ENCODE measurements around the gene VAMP5.
"Not testable (repeated sequence)": the region's sequence is repeated elsewhere in the genome, so short reads cannot be mapped to it uniquely, and the experiment has no call there.

Gene VAMP5

DNA sequence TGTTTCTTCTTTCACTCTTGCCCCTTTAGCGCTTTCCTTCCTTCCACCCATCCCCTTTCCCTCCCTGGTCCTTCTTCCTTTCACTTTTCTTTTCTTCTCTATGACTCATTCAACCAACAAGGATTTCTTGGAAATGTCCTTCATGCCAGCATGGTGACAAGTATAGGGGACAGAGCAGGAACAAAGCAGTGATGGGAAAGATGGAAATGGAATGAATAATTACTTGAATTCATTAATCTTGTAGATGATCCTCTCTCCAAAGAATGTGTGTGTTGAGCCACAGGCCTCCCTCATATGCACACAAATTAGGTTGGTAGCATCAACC is 1.5 kb downstream of the VAMP5 start:
- H3K9me3 Mint-ChIP-seq = no peaks in the 10 kb centered on the region
- no peak for DNase-seq
- peaks cover 51% of the 10 kb centered on the region for H3K4me1 Mint-ChIP-seq (ENCODE audit: low read depth)
- no peaks in the 10 kb centered on the region for H3K27me3 Mint-ChIP-seq
- H3K4me3 Mint-ChIP-seq = peak overlapping the region; percentile 83
- H3K36me3 Mint-ChIP-seq (ENCODE audit: low read depth) = peaks cover 26% of the 10 kb centered on the region
- peak overlapping the region; percentile 92 for H3K27ac Mint-ChIP-seq

DNA sequence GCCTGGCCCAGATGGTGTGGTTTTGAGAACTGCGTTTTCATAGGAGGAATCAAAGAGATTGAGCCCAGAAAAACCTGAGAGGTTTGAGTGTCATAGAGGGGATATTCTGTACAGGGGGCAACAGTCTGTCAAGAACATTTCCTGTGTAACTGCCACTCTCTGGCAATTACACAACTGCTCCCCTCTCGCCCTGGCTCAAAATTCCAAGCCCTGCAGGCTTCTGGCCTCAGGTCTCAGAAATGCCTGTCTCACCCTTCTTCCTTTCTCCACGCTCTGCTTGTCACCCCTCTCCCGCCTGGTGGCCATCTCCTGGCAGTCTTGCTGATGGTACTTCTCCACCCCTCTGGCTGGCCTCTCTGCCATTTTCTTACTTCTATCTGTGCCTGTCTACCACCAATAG is 4.0 kb downstream of the VAMP5 start:
- Mint-ChIP-seq H3K4me3 (no peak overlapping the region), H3K27ac (peak overlapping the region; percentile 31), H3K9me3 (no peaks in the 10 kb centered on the region), H3K4me1 (ENCODE audit: low read depth) (peaks cover 39% of the 10 kb centered on the region), H3K27me3 (no peaks in the 10 kb centered on the region), H3K36me3 (ENCODE audit: low read depth) (peaks cover 8% of the 10 kb centered on the region)
- DNase-seq = no peak

DNA sequence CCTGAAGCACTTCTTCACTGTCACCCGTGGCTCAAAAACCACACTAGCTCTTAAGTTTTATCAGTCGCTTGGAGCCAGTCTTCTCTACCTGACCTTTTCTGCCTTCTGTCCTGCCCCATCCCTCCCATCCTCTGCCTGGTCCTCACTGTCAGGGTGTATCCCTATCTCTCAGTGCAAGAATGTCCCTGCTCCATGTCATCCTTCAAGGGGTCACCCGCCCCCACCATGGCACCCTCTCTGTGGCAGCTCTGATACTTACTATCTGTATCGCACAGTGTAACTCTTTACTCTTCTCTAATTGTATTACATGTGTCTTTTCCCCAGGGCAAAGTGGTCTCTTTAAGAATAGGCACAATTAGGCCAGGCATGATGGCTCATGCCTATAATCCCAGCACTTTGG is 4.4 kb downstream of the VAMP5 start:
- Mint-ChIP-seq H3K27ac (no peak overlapping the region), H3K4me1 (ENCODE audit: low read depth) (peaks cover 37% of the 10 kb centered on the region), H3K9me3 (no peaks in the 10 kb centered on the region), H3K27me3 (no peaks in the 10 kb centered on the region), H3K36me3 (ENCODE audit: low read depth) (peaks cover 4% of the 10 kb centered on the region), H3K4me3 (no peak overlapping the region)
- no peak for DNase-seq

DNA sequence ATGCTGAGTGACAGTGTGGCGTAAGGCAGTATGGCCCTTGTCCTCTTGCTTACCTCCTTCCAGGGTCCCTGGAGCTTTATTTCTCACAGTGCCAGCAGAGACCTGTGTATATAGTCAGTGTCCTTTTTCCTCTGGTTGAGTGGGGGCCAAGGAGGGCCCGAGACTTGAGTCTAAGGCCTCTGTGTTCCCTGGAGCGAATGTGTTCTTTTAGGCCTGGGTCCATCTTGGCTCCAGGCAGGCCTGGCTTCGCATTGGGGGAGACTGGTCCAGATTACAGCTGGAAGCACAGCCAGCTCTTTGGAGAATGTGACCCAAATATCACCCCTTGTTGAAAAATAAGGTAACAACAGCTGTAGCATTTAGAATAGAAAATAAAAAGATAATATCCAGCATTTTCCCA is 5.0 kb downstream of the VAMP5 start:
- Mint-ChIP-seq H3K36me3 (ENCODE audit: low read depth) (no peaks in the 10 kb centered on the region), H3K27me3 (no peaks in the 10 kb centered on the region), H3K4me1 (ENCODE audit: low read depth) (peaks cover 35% of the 10 kb centered on the region), H3K9me3 (no peaks in the 10 kb centered on the region), H3K27ac (no peak overlapping the region), H3K4me3 (no peak overlapping the region)
- DNase-seq = no peak

DNA sequence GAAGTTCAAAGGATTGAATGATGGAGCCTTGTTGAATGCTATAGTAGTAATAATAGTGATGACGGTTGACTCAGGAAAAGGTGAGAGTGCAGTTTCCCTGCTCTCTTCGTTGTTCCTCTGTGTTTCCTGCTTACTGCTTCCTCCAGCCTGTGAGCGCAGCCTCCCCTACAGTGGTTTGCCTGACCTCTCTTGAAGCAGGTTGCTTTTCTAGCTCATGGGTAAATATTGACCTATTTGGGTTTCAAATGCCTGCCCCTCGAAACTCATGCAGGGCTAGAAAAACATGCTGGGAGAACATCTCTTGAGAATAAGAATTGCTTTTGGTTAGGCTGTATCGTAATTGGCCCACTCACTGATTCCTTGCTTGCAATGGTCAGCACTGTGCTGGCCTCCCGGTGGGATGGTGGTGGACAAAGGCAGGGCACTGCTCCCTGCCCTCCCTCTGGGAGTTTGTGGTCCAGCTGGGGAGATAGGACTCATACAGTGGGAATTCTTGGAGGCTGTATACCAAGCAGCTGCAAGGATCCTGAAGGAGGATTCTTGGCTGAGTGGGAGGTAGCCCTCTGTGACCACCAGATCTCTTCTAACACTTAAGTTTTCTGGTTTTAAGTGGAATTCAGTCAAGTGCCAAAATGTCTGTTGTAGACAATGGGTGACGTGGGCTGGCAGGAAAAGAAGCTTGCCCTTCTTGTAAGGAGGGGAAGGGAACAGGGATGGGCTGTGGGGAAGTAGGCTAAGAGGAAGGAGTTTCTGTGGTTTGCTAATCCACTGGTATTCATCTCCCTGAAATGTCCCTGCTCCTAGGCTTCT is 6.0 kb downstream of the VAMP5 start:
- H3K4me1 Mint-ChIP-seq (ENCODE audit: low read depth) = peaks cover 38% of the 10 kb centered on the region
- peak overlapping the region; percentile 65 for H3K27ac Mint-ChIP-seq
- no peaks in the 10 kb centered on the region for H3K9me3 Mint-ChIP-seq
- DNase-seq = no peak
- no peak overlapping the region for H3K4me3 Mint-ChIP-seq
- peaks cover 6% of the 10 kb centered on the region for H3K36me3 Mint-ChIP-seq (ENCODE audit: low read depth)
- H3K27me3 Mint-ChIP-seq = no peaks in the 10 kb centered on the region

DNA sequence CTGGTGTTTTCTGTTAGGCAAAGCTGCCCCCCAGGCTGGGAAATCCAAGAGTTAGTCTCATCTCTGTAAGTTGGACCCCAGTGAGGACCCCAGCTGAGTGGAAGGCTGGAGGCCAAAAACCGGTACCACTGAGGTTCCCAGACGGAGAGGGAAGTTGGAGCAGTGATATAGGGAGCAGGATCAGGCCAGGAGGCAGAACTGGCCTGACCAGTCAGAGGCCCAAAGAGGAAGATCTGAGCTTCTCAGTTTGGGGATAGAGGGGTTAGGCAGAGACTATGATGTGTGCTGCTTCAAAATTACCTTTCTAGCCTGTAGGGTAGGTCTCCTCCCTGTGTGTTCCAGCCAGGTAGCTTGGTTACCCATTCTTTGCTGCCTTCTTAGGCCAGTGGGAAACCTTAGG is 6.7 kb downstream of the VAMP5 start:
- H3K36me3 Mint-ChIP-seq (ENCODE audit: low read depth) = peaks cover 12% of the 10 kb centered on the region
- H3K27ac Mint-ChIP-seq = no peak overlapping the region
- peaks cover 33% of the 10 kb centered on the region for H3K4me1 Mint-ChIP-seq (ENCODE audit: low read depth)
- no peak overlapping the region for H3K4me3 Mint-ChIP-seq
- no peaks in the 10 kb centered on the region for H3K27me3 Mint-ChIP-seq
- no peaks in the 10 kb centered on the region for H3K9me3 Mint-ChIP-seq
- no peak for DNase-seq

DNA sequence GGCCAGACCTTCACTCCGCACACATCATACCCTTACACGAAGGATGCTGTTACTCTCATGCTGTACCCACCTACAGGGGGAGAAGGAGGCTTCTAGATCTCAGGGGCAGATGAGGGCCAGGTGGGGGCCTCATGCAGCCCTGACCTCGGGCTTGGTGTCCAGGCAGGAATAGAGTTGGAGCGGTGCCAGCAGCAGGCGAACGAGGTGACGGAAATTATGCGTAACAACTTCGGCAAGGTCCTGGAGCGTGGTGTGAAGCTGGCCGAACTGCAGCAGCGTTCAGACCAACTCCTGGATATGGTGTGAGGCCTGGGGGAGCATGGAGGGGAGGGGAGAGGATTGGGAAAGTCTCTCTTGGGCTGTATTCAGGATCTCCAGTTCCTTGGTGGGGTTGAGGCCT is 7.3 kb downstream of the VAMP5 start:
- no peak for DNase-seq
- H3K36me3 Mint-ChIP-seq (ENCODE audit: low read depth) = peaks cover 18% of the 10 kb centered on the region
- peaks cover 36% of the 10 kb centered on the region for H3K4me1 Mint-ChIP-seq (ENCODE audit: low read depth)
- no peak overlapping the region for H3K27ac Mint-ChIP-seq
- no peak overlapping the region for H3K4me3 Mint-ChIP-seq
- H3K9me3 Mint-ChIP-seq = no peaks in the 10 kb centered on the region
- H3K27me3 Mint-ChIP-seq = no peaks in the 10 kb centered on the region

DNA sequence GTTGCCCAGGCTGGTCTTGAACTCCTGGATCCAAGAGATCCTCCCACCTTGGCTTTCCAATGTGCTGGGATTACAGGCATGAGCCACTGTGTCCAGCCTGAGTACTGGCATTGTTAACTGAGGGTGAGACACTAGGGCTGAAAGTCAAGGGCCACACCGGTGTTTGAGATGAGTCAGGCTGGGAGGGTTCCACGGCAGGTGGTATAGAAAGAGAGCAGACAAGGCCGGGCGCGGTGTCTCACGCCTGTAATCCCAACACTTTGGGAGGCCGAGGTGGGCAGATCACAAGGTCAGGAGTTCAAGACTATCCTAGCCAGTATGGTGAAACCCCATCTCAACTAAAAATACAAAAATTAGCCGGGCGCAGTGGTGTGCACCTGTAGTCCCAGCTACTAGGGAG is 8.1 kb downstream of the VAMP5 start:
- not testable (repeated sequence) for H3K4me3 Mint-ChIP-seq, DNase-seq, H3K9me3 Mint-ChIP-seq, H3K27me3 Mint-ChIP-seq
- peaks cover 42% of the 10 kb centered on the region for H3K4me1 Mint-ChIP-seq (ENCODE audit: low read depth)
- peak overlapping the region; percentile 79 for H3K27ac Mint-ChIP-seq
- H3K36me3 Mint-ChIP-seq (ENCODE audit: low read depth) = peaks cover 25% of the 10 kb centered on the region

DNA sequence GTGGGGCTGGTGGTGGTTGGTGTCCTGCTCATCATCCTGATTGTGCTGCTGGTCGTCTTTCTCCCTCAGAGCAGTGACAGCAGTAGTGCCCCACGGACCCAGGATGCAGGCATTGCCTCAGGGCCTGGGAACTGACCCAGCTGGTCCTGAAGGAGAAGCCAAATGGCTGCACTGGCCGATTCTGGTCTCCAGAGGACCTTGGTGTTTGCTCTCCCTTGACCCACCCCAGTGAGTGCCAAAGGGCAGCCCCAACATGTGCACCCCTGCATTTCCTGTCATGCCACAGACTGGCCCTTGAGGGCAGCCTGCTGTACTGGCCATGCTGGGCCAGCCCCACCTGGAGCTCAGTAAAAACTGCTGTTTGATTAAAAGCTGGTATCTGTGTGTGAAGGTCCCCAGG is 8.8 kb downstream of the VAMP5 start:
- Mint-ChIP-seq H3K9me3 (no peaks in the 10 kb centered on the region), H3K27ac (peak overlapping the region; percentile 57), H3K4me1 (ENCODE audit: low read depth) (peaks cover 37% of the 10 kb centered on the region), H3K36me3 (ENCODE audit: low read depth) (peaks cover 31% of the 10 kb centered on the region), H3K27me3 (no peaks in the 10 kb centered on the region), H3K4me3 (no peak overlapping the region)
- no peak for DNase-seq

DNA sequence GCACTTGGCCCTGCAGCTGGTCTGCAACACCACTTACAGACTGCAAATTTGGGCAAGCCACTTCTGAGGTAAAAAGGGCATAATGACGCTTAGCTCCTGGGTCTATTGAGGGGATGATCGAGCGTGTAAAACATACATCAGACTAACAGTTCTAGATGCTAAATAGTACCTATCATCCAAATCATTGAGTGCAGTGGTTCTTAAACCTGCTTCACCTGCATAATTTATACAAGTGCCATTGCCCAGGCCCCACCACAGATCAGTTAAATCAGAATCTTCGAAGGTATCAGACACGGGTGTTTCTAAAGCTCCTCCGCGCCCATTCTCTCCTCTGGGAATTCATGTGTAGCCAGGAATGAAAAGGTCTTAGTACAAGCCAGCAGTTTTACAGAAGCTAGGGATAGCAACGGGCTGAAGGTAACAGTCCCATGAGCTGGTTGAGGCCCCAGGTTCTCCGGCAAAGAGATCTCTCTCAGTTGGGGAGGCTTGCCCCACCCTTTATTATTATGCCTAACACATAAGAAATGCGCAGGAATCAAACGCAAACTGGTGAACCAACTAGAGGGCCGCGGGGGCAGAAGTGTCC is 10.6 kb downstream of the VAMP5 start:
- peak overlapping the region; percentile 95 for H3K4me3 Mint-ChIP-seq
- no peaks in the 10 kb centered on the region for H3K9me3 Mint-ChIP-seq
- peak overlapping the region; percentile 96 for H3K27ac Mint-ChIP-seq
- DNase-seq = no peak
- H3K27me3 Mint-ChIP-seq = no peaks in the 10 kb centered on the region
- peaks cover 47% of the 10 kb centered on the region for H3K36me3 Mint-ChIP-seq (ENCODE audit: low read depth)
- peaks cover 40% of the 10 kb centered on the region for H3K4me1 Mint-ChIP-seq (ENCODE audit: low read depth)

DNA sequence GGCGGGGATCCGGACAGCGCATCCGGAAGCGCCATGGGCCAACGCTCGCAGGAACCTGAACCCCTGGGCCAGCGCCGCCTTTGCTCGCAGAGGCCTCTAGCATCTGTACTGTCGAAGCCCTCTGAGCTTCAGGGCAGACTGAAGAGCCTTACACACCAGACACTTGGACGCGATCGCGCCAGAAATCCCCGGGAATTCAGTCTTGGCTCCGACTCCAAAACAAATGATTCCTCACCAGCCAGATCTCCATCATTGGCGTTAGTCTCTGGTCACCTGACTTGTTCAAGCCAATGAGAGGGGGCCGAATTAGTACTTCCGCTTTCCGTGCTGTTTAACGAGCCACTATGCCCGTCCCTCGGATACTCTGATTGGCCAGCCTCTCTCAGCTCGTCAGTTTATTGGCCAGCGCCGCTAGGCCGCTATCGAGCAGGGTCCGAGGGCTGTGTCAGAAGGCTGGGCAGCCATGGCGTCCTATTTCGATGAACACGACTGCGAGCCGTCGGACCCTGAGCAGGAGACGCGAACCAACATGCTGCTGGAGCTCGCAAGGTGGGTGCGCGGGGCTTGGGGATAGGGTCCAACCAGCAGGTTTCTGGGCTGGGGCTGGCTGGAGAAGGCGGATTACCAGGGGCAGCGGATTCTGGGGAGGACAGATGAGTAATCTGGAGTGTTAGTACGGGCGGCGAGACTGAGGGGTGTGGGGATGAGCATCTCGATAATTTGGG is 11.2 kb downstream of the VAMP5 start, which contains the start of gene RNF181:
Gene RNF181 (plus strand): TSS at position 445 of the 725 bp plus-strand sequence. CDS start 19 bp downstream, at position 464.
- peak; percentile 87 for DNase-seq
- Mint-ChIP-seq H3K27me3 (no peaks in the 10 kb centered on the region), H3K9me3 (no peaks in the 10 kb centered on the region), H3K27ac (peak within 1 kb of the TSS; percentile 96), H3K4me3 (peak within 1 kb of the TSS; percentile 95), H3K36me3 (ENCODE audit: low read depth) (peaks cover 52% of the 10 kb centered on the region), H3K4me1 (ENCODE audit: low read depth) (peaks cover 40% of the 10 kb centered on the region)

DNA sequence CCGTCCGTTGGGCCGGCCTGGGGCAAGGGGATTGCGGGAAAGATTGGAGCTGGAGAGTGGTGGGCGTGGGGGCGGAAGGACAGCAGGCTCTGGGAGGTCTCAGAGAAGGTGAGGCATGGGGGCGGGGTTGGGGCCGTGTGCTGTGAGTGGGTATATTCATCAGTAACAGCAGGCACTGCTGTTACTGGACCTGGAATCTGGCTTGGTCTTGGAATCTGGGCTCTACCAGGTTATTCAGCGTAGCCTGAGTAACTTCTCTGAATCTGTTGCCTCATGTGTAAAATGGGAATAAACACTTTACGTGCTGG is 11.7 kb downstream of the VAMP5 start:
- H3K4me3 Mint-ChIP-seq = peak overlapping the region; percentile 95
- H3K27me3 Mint-ChIP-seq = no peaks in the 10 kb centered on the region
- peak; percentile 54 for DNase-seq
- peaks cover 40% of the 10 kb centered on the region for H3K4me1 Mint-ChIP-seq (ENCODE audit: low read depth)
- H3K36me3 Mint-ChIP-seq (ENCODE audit: low read depth) = peaks cover 52% of the 10 kb centered on the region
- H3K9me3 Mint-ChIP-seq = no peaks in the 10 kb centered on the region
- peak overlapping the region; percentile 96 for H3K27ac Mint-ChIP-seq

DNA sequence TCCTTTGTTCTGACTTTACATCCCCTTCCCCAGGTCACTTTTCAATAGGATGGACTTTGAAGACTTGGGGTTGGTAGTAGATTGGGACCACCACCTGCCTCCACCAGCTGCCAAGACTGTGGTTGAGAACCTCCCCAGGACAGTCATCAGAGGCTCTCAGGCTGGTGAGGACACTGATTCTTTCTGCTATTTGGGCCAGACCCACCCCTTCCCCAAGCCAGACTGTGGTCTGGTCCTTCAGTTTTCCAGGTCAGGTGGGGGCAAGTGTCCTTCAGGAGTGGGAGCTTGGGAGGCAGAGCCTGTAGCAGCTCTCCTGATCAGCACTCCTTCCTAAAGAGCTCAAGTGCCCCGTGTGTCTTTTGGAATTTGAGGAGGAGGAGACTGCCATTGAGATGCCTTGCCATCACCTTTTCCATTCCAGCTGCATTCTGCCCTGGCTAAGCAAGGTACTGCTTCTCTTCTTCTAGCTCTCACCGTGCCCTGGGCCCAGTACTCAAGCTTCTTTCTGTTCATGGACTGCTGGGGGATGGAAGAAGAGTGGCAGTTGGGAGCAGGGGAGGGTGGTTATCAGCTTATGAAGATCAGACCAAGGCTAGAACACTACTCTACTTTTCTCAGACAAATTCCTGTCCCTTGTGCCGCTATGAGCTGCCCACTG is 12.4 kb downstream of the VAMP5 start:
- no peak for DNase-seq
- peak overlapping the region; percentile 96 for H3K27ac Mint-ChIP-seq
- H3K27me3 Mint-ChIP-seq = no peaks in the 10 kb centered on the region
- H3K36me3 Mint-ChIP-seq (ENCODE audit: low read depth) = peaks cover 52% of the 10 kb centered on the region
- peak overlapping the region; percentile 95 for H3K4me3 Mint-ChIP-seq
- peaks cover 42% of the 10 kb centered on the region for H3K4me1 Mint-ChIP-seq (ENCODE audit: low read depth)
- H3K9me3 Mint-ChIP-seq = no peaks in the 10 kb centered on the region

DNA sequence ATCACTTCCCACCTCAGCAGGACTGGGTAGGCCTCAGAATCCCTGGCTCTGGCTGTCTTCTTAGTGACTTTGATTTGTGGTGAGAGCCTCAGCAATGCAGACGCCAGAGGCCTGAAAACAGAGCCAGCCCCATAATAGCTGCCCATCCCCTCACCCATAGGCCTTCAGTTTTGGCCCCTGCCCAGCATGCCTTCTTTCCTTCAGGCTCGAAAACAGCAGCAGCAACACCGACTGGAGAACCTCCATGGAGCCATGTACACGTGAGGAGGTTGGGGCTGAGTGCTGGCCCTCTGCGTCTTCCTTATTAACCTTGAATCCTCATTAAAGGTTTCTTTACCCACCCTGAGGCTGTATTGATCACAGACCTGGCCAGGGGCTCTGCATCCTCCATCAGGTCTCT is 13.0 kb downstream of the VAMP5 start:
- H3K27me3 Mint-ChIP-seq = no peaks in the 10 kb centered on the region
- H3K36me3 Mint-ChIP-seq (ENCODE audit: low read depth) = peaks cover 52% of the 10 kb centered on the region
- peaks cover 47% of the 10 kb centered on the region for H3K4me1 Mint-ChIP-seq (ENCODE audit: low read depth)
- DNase-seq = no peak
- no peaks in the 10 kb centered on the region for H3K9me3 Mint-ChIP-seq
- peak overlapping the region; percentile 95 for H3K4me3 Mint-ChIP-seq
- peak overlapping the region; percentile 96 for H3K27ac Mint-ChIP-seq
